NCI-H146 treated with DMSO at 0.1 percent for 48 hours (cell line): Measurements from ENCODE around the gene FAIM.
"Not testable (repeated sequence)": the region's sequence is repeated elsewhere in the genome, so short reads cannot be mapped to it uniquely, and the experiment has no call there.

ENCODE experiments used
- DNase-seq: peaks from one replicate; lab custom pipeline; 2025; ENCODE audit not compliant: unreplicated experiment; lab: John Stamatoyannopoulos, UW

The FAIM gene

GRCh38 chr3:138600100-138600745, 8.3 kb upstream of the FAIM start:
- DNase-seq = no peak

- DNase-seq = not testable (repeated sequence)
Observed at GRCh38 chr3:138601661-138602060, 6.9 kb upstream of the FAIM start.

- not testable (repeated sequence) for DNase-seq
Observed at GRCh38 chr3:138604106-138604595, 4.4 kb upstream of the FAIM start.

- no peak for DNase-seq
Observed at GRCh38 chr3:138609898-138610266, 1.3 kb downstream of the FAIM start.

GRCh38 chr3:138615462-138615861, 6.9 kb downstream of the FAIM start:
- no peak for DNase-seq

GRCh38 chr3:138620431-138620830, 11.9 kb downstream of the FAIM start:
- DNase-seq = no peak

GRCh38 chr3:138624518-138624917, 15.9 kb downstream of the FAIM start:
- no peak for DNase-seq

GRCh38 chr3:138625707-138626365, 17.3 kb downstream of the FAIM start:
- no peak for DNase-seq

- DNase-seq = no peak
Observed at GRCh38 chr3:138629526-138629925, 21.0 kb downstream of the FAIM start.

- no peak for DNase-seq
Observed at GRCh38 chr3:138638641-138639040, 30.1 kb downstream of the FAIM start.

GRCh38 chr3:138640537-138640936, 32.0 kb downstream of the FAIM start:
- no peak for DNase-seq

- DNase-seq = no peak
Observed at GRCh38 chr3:138642226-138642926, 33.8 kb downstream of the FAIM start.

- DNase-seq = no peak
Observed at GRCh38 chr3:138642927-138643253, 34.3 kb downstream of the FAIM start.

GRCh38 chr3:138646008-138646407, 37.4 kb downstream of the FAIM start:
- no peak for DNase-seq

- no peak for DNase-seq
Observed at GRCh38 chr3:138646513-138646912, 37.9 kb downstream of the FAIM start.

GRCh38 chr3:138649134-138649533, 40.6 kb downstream of the FAIM start:
- no peak for DNase-seq

- DNase-seq = no peak
Observed at GRCh38 chr3:138653567-138653966, 45.0 kb downstream of the FAIM start.

- DNase-seq = no peak
Observed at GRCh38 chr3:138657508-138657907, 48.9 kb downstream of the FAIM start.

- DNase-seq = no peak
Observed at GRCh38 chr3:138668107-138668506, 59.5 kb downstream of the FAIM start.

- no peak for DNase-seq
Observed at GRCh38 chr3:138670407-138670806, 61.8 kb downstream of the FAIM start.

GRCh38 chr3:138673641-138674530, 65.3 kb downstream of the FAIM start:
- no peak for DNase-seq
